ENCODE data around the gene DDR2. TPM values are rescaled to one million over a fixed set of nuclear protein-coding genes. Genes with fewer than 3 reads are reported as not detected.

DDR2 gene
- total RNA-seq, 1 donor from 2014 or later: 5.8 TPM

GRCh38 chr1:162694911-162695310 is 62.6 kb downstream of the DDR2 start:
- DNase-seq (ENCODE audit: extremely low read depth, low read depth, low spot score): no peak

DNA sequence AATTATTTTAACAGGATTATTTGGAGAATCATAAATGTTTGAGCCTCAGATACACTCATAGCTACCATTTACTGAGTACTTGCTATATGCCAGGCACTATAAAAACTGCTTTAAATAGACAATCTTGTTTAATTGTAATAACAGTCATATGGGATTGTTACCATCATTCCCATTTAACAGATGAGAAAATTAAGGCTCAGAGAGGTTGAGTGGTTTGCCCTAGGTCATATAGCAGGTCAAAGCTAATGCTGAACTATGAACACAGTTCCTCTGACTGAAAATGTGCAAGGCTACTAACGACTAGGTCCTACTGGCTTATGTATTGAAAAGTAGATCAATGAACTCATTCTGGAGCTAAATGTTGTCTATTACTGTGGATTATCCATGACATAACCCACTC is 63.4 kb downstream of the DDR2 start:
- no peak for DNase-seq (ENCODE audit: extremely low read depth, low read depth, low spot score)

DNA sequence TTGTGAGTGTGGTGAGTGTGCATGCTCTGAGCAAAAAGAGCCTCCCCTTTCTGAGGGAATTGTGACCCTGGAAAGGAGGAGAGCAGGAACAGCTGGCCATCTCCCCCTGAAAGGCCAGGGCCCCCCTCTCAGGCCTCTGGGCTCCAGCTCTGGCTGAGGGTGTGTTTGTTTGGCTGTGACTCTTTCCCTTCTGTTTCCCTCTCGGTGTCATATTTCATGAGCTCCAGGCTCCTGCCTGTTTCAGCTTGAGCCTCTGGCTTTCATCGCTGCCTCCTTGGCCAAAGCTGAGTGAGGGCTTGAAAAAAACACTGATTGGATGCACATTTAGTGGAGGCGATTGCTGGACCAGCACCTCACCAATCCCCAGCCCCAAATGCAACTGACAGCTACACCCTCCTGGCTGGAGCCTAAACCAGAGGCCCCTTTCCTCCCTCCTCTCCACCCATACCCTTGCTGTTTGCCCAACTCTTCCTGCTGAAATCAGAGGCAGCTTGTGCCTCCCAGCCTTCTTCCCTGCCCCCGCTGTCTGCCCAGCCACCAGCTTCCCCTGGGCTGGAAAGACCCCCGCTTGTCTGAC is 64.1 kb downstream of the DDR2 start:
- no peak for DNase-seq (ENCODE audit: extremely low read depth, low read depth, low spot score)

DNA sequence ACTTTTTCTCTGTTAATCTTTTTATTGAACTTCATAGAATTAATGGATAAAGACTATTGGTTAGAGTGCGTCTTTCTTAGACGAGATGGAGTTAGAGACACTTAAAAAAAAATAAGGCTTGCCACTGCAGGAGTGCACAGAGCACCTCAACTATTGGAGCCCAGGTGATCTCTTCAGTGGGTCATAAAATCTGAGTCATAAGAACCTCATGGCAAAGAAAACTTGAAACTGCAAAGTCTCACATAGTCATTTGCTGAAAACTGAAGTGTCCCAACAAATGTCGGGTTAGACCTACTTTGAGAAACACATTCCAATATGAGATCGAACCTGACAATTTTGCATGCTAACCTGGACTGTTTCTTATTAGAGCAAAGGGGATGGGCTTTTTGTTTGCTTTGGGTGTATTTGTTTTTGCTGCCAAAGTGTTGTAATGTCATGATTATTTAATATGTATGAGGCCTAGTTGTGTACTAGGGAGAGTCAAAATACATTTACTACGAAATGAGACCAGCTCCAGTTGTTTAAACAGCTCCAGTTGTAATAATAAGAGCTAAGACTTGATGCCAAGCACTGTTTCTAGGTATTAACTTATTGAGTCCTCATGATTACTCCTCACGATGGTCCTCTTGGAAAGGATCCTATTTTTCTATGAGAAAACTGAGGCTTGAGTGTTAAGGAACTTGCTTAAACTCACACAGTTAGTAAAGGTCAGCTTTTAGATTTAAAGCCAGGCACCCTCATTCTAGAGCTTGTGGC is 65.1 kb downstream of the DDR2 start:
- DNase-seq (ENCODE audit: extremely low read depth, low read depth, low spot score): no peak

- DNase-seq (ENCODE audit: extremely low read depth, low read depth, low spot score): no peak
Measured at GRCh38 chr1:162699366-162699765, 67.1 kb downstream of the DDR2 start.

DNA sequence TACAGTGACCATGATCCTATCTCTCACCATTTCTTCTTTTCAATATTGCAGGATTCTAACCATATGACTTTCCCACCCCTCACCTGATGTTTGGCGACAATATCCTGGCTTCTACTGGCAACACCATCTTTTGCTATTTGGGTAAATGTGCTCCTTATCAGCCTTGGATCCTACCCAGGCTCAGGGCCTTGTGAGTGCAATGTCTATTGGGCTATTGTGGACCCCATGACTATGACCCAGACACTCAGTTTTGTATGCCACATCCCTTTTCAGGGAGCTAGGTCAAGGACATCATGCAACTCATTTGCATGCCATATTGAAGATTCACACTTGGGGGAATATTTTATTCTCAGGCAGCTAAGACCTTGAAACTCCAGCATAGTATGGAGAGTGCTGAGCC is 67.9 kb downstream of the DDR2 start:
- no peak for DNase-seq (ENCODE audit: extremely low read depth, low read depth, low spot score)

DNA sequence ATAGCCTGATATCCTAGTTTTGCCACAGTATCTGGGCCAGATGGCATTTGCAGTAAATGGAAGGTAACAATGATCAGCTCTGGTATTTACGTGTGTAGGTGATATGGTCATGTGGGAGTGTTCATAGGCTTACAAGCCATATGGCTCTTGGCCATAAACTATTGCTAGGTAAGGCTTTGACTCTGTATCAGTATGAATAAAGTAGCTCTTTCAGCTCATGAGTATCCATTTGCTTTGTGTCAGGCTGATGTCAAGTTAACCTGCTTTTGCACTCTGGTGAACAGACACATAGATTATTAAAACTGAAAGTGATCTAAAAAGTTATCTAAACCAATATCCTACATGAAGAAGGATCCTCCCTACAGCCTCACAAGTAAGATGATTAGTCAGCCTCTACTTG is 69.0 kb downstream of the DDR2 start:
- no peak for DNase-seq (ENCODE audit: extremely low read depth, low read depth, low spot score)

DNA sequence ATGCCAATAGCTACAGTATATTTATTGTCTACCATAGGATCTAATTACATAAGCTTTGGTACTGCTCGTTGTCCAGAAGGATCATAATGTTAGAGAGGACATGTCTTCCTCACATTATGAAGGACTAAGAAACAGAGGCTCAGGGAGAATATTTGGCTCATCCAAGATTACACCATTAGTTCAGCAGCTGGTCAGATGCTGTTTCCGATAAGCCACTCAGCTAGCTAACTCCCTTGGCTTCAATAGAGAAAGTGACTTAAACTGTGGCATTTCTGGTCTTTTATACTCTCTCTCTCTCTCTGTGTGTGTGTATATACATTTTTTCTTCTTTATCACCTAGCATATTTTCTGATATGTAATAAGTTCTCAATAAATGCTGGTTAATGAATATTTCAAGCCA is 70.4 kb downstream of the DDR2 start:
- no peak for DNase-seq (ENCODE audit: extremely low read depth, low read depth, low spot score)

GRCh38 chr1:162703708-162704107 is 71.4 kb downstream of the DDR2 start:
- no peak for DNase-seq (ENCODE audit: extremely low read depth, low read depth, low spot score)

DNA sequence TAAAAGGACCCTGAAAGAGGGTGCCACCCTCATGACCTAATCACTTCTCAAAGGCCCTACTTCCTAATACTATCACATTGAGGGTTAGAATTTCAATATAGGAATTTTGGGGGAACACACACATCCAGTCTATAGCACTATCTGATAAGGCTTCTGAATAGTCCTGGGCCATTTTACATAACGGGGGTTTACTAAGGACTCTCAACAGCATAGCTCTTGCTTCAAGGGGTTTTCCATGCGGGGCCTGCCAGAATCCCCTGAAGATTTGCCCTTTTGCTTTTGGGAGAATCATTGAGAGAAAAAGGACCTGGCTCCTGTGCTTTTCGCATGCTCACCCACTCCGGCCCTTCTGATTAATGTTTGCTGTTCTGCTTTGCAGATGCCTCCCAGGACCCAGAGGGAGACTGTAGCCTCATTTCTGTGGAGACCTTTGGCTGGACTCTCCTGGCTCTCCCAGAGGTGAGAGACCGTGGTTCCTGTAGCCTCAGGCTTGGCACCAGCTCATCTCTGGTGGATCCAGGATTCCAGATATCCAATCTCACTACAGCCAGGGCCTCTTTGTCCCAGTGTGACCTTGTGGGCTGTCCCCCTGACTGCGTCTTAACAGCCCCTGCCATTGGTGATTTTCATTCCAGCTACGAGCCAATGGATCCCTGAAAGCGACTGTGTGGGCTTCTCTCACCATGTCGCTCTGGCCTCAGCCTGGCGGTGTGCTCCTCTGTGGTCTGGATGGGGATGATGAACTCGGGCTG is 72.6 kb downstream of the DDR2 start:
- no peak for DNase-seq (ENCODE audit: extremely low read depth, low read depth, low spot score)

DNA sequence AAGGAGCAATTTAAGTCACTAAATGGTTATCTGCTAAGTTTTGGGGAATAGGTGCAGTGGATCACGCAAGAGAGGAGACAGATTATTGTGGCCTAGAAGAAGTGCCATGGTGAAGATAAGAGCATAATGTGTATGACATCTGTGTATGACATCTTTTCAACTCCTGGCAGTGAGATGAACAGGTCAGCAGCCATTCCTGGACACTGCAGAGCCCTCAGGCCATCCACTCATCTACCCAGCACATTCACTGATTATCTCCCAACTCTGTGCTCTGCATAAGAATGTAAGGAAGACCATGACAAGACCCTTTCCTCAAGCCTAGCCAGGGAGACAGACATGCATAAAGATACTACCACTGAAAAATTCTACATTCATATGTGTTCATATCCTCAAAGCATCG is 73.7 kb downstream of the DDR2 start:
- no peak for DNase-seq (ENCODE audit: extremely low read depth, low read depth, low spot score)

DNA sequence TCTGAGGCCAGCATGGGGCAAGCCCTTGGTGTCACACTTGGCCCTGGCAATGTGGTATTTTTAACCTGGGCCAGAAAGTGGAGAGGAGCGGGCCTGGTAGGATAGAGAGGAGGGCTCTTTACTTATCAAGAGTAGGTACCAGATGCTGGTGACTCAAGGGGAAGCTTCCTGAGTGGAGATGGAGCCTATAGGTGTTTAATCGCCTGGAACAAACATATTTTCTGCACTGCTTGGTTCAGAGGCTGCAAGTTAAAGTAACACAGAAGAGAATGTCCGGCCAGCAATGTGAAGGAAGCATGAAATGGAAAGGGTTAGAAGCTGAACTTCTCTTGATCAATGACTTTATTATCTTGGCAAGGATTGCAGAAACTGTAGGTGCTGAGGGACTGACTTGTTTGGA is 74.3 kb downstream of the DDR2 start:
- DNase-seq (ENCODE audit: extremely low read depth, low read depth, low spot score): no peak

DNA sequence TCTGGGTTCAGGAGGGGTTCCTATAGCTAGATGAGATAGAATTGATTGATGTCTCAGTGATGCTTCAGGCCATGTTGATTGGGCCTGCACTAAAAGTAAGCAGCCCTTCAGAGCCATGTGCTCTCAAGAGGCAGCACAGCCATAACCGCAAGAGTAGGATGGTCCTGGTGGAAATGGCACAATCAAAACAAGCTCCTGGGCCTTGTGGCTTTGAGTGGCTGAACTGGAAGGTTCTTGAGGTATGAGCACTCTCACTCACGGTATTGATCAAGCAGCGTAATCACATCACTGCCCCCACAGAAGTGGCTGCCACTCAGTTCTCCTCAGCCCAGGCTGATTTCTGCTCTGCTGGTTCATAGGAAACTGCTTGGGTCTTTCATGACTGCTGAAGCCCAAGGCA is 76.0 kb downstream of the DDR2 start:
- no peak for DNase-seq (ENCODE audit: extremely low read depth, low read depth, low spot score)

DNA sequence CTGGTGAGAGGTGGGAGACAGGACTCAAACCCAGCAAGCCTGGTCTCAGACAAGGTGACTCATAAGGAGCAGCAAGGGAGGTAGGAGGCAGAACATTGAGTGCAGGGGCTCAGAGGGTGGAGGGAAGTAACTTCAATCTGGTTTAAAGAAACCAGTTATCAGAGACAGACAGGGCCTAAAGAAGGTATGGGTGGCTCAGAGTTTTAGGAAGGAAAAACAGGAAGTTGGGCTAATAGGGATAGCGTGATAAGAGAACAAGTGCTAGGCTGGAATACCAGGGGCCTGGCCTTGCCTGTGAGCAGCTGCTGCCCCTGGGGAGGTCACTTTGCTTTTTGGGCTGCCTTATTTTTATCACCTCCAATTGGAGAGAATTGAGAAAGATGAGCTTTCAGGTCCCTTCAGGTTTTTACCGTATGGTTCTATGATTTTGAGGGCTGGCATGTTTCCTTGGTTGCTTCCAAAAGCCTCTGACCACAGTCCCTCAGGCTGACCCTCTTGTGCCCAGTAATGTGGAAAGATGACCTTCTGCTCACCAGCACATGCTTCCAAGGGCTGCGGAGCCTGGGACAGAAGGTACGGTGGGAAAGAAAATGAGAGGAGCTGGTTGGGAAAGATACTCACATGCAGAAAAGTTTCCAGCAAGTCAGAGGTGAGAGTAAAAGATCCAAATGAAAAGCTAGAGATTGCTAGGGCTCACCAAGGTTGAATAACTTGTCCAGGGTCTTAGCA is 77.0 kb downstream of the DDR2 start:
- no peak for DNase-seq (ENCODE audit: extremely low read depth, low read depth, low spot score)

DNA sequence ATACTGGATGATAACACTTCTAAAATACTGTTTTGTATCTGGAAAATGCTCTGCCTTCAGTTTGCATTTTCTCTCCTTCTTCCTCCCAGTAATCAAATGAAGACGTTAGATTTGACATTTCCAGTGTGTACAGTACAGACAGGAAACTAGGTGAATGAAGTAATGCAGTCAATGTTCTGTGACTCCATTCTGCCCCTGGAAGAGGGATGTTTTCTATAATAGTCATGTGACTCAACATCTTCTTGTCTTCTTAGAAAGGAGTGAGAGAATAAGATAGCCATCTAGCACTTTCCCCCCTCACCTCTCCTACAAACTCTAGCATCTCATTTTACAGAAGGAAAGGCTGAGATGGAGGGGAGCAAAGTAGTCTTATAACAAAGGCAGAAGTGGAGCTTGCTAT is 77.6 kb downstream of the DDR2 start:
- DNase-seq (ENCODE audit: extremely low read depth, low read depth, low spot score): no peak

DNA sequence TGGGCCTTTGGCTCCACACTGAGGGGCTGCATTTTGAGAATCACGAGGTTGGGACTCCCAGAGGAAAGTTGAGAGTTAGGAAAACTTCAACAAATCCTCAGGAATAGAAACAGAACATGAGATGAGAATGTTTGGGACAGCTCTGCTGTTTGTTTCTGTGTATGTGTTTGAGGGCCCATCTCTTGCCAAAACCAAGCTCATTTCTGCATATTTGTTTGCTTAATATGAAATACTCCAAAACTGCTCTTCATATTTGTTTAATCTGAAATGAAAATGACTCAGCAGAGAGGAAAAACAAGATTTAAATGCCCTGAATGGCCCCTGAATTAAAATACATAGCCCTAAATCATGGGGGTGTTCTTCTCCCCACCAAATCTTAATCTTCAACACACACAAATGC is 78.1 kb downstream of the DDR2 start:
- no peak for DNase-seq (ENCODE audit: extremely low read depth, low read depth, low spot score)

DNA sequence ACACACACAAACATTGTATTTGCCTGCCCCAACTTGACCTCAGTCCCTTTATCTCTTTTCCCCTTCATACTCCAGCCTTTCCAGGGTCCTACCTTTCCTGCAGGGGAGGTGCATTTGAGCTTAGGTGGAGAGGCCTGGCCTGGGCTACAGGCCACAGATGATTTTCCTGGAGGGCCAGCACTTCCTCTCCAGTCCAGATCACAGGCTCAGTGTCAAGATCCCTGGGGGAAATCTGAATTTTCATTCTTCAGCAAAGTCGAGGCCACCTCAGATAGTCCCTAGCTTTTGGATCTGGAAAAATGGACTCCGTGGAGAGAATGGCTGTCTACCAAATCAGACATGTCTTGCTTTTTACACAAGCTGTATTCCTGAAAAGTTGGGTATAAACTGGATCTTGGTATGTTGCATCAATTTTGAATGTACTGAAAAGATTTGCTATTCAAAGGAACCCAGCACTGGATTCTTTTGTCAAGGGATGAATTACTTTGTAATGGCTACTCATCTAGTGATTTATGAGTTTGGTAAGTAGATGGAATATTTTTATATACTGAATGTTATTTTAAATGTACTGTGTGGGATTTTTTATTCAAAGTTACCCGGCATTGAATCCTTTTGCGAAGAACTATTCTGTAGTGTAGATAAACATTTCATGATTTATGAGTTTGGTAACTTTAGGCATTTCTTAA is 78.7 kb downstream of the DDR2 start:
- DNase-seq (ENCODE audit: extremely low read depth, low read depth, low spot score): no peak

- no peak for DNase-seq (ENCODE audit: extremely low read depth, low read depth, low spot score)
Measured at GRCh38 chr1:162712317-162713029, 80.2 kb downstream of the DDR2 start.

DNA sequence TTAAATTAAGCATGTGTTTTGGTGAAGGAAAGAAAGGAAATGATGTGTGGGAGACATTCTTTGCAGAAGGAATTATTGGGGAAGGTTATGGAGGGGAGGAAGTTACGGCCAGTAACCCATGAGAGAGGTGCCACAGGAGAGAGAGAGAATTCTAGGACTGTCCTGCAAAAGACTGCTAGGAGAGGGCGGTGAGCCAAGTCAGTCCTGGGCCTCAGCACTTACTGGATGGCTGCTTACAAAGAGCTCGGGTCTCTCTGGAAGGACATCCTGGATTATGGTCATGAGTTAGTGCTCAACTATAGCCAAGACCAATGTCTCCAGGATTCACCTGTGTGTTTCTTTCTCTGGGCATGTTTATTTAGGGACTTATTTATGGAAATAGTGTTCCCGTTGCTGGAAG is 83.9 kb downstream of the DDR2 start:
- no peak for DNase-seq (ENCODE audit: extremely low read depth, low read depth, low spot score)

GRCh38 chr1:162716552-162716951 is 84.3 kb downstream of the DDR2 start:
- no peak for DNase-seq (ENCODE audit: extremely low read depth, low read depth, low spot score)

Measured in glomerular endothelial cell (primary cell).